Gastroesophageal sphincter (tissue), 3 donors: ENCODE measurements around the gene UNC93B1.
"Not testable (repeated sequence)": the region's sequence is repeated elsewhere in the genome, so short reads cannot be mapped to it uniquely, and the experiment has no call there.

Source experiments
- CTCF ChIP-seq, 4 experiments: fragments of 200-600 bp in 2 of 4; fragments of 450-650 bp in 2 of 4; sonication (generic) in 1 of 4; IDR thresholded peaks; one replicate each; pipeline ENCODE4 v1.5.1; 2017 to 2019; ENCODE audit warnings: antibody characterized with exemption in 4 of 4, mild to moderate bottlenecking in 2 of 4, moderate library complexity in 2 of 4
- EP300 ChIP-seq: sonication (generic); formaldehyde crosslinking; IDR thresholded peaks from one replicate; pipeline ENCODE4 v1.6.1; 2017; ENCODE audit warnings: antibody characterized with exemption, mild to moderate bottlenecking
- POLR2A ChIP-seq, 2 donors: fragments of 450-650 bp; IDR thresholded peaks; one replicate each; pipeline ENCODE4 v1.6.1; 2017; ENCODE audit warnings: antibody characterized with exemption in 2 of 2, mild to moderate bottlenecking in 2 of 2, moderate library complexity in 1 of 2
- POLR2AphosphoS5 ChIP-seq: sonication (generic); formaldehyde crosslinking; IDR thresholded peaks from one replicate; pipeline ENCODE4 v1.6.1; 2017; ENCODE audit warnings: antibody characterized with exemption

GRCh38 chr11:67974746-67975145, 29.2 kb downstream of the UNC93B1 start:
- TF ChIP-seq POLR2A (IDR thresholded peaks at IDR 0.05); CTCF (IDR thresholded peaks at IDR 0.05); EP300; POLR2AphosphoS5: not testable (repeated sequence)
